Breast epithelium (tissue), 3 donors: ENCODE data around the gene CDYL.

ENCODE experiments used
- CTCF ChIP-seq, 3 donors: fragments of 450-650 bp; IDR thresholded peaks; one replicate each; pipeline ENCODE4 v1.5.1; 2016 to 2017; ENCODE audit warnings: antibody characterized with exemption in 3 of 3, mild to moderate bottlenecking in 3 of 3, moderate library complexity in 3 of 3
- POLR2A ChIP-seq: fragments of 450-650 bp; IDR thresholded peaks from one replicate; pipeline ENCODE4 v1.6.1; 2016; ENCODE audit warnings: antibody characterized with exemption, mild to moderate bottlenecking, moderate library complexity
- POLR2AphosphoS5 ChIP-seq, 3 donors: sonication (generic); formaldehyde crosslinking; IDR thresholded peaks; one replicate each; pipeline ENCODE4 v1.6.1; 2017; ENCODE audit warnings: antibody characterized with exemption in 3 of 3

GRCh38 chr6:4778086-4778485 lies 1.9 kb downstream of the CDYL start:
- no peak for TF ChIP-seq CTCF (IDR thresholded peaks at IDR 0.05)
- TF ChIP-seq POLR2AphosphoS5 (IDR thresholded peaks at IDR 0.05), result no peak
- TF ChIP-seq POLR2A, result no peak
